Measurements from ENCODE around the gene C5orf58. TPM values are rescaled to one million over a fixed set of nuclear protein-coding genes. Genes with fewer than 3 reads are reported as not detected.

The C5orf58 gene
- total and polyA plus RNA-seq, 2 donors from 2014 or later, result not detected

- DNase-seq (no peak), FAIRE-seq (no peak)
- TF ChIP-seq CTCF (IDR thresholded peaks at IDR 0.05; ENCODE audit: borderline replicate concordance, extremely low read depth, insufficient read depth), result no peak
- no peaks in the 10 kb centered on the region for H3K27me3 ChIP-seq (ENCODE audit: control insufficient read depth, insufficient read depth, low read length)
- no peaks in the 10 kb centered on the region for H3K36me3 ChIP-seq (ENCODE audit: control insufficient read depth in 2 of 3, insufficient read depth in 3 of 3, low read length in 3 of 3)
- H3K9me3 ChIP-seq (ENCODE audit: control insufficient read depth in 2 of 3, insufficient read depth in 1 of 3, low read length in 3 of 3), result no peaks in the 10 kb centered on the region
- intact Hi-C loops (cut with DNase I), result no loop called here
- peaks cover 0 to 7% (median 4%) of the 10 kb centered on the region in 3 donors for H3K4me1 ChIP-seq (ENCODE audit: control insufficient read depth in 2 of 3, insufficient read depth in 2 of 3, low read depth in 1 of 3, low read length in 3 of 3)
- no peak overlapping the region for H3K9ac ChIP-seq (ENCODE audit: low read length in 3 of 3)
- peak overlapping the region in 1 of 2 donors; percentile 1 for H3K27ac ChIP-seq (ENCODE audit: low read depth in 2 of 2, low read length in 2 of 2)
- no peak overlapping the region for H3K4me3 ChIP-seq (ENCODE audit: low read length in 3 of 3)
Observed at GRCh38 chr5:170269579-170269978, 36.8 kb downstream of the C5orf58 start.

GRCh38 chr5:170270293-170271069, 37.7 kb downstream of the C5orf58 start:
- no peak for FAIRE-seq
- intact Hi-C loops (cut with DNase I), result no loop called here
- no peak overlapping the region for H3K27ac ChIP-seq (ENCODE audit: low read depth in 2 of 2, low read length in 2 of 2)

GRCh38 chr5:170273968-170274710, 41.4 kb downstream of the C5orf58 start:
- intact Hi-C loops (cut with DNase I), result no loop called here
- Histone ChIP-seq H3K4me1 (ENCODE audit: control insufficient read depth in 2 of 3, insufficient read depth in 2 of 3, low read depth in 1 of 3, low read length in 3 of 3) (peaks cover 0 to 9% (median 0%) of the 10 kb centered on the region in 3 donors), H3K4me3 (ENCODE audit: low read length in 3 of 3) (no peak overlapping the region), H3K9me3 (ENCODE audit: control insufficient read depth in 2 of 3, insufficient read depth in 1 of 3, low read length in 3 of 3) (no peaks in the 10 kb centered on the region), H3K27me3 (ENCODE audit: control insufficient read depth, insufficient read depth, low read length) (no peaks in the 10 kb centered on the region), H3K9ac (ENCODE audit: low read length in 3 of 3) (no peak overlapping the region), H3K27ac (ENCODE audit: low read depth in 2 of 2, low read length in 2 of 2) (no peak overlapping the region), H3K36me3 (ENCODE audit: control insufficient read depth in 2 of 3, insufficient read depth in 3 of 3, low read length in 3 of 3) (no peaks in the 10 kb centered on the region)
- no peak for DNase-seq
- TF ChIP-seq CTCF (IDR thresholded peaks at IDR 0.05; ENCODE audit: borderline replicate concordance, extremely low read depth, insufficient read depth), result no peak
- no peak for FAIRE-seq

More at GRCh38 chr5:170270293-170271069, 37.7 kb downstream of the C5orf58 start:
- TF ChIP-seq CTCF (IDR thresholded peaks at IDR 0.05; ENCODE audit: borderline replicate concordance, extremely low read depth, insufficient read depth), result no peak
- H3K9ac ChIP-seq (ENCODE audit: low read length in 3 of 3), result no peak overlapping the region
- no peak overlapping the region for H3K4me3 ChIP-seq (ENCODE audit: low read length in 3 of 3)
- H3K4me1 ChIP-seq (ENCODE audit: control insufficient read depth in 2 of 3, insufficient read depth in 2 of 3, low read depth in 1 of 3, low read length in 3 of 3), result peaks cover 0 to 7% (median 4%) of the 10 kb centered on the region in 3 donors
- no peaks in the 10 kb centered on the region for H3K27me3 ChIP-seq (ENCODE audit: control insufficient read depth, insufficient read depth, low read length)
- H3K9me3 ChIP-seq (ENCODE audit: control insufficient read depth in 2 of 3, insufficient read depth in 1 of 3, low read length in 3 of 3), result no peaks in the 10 kb centered on the region
- no peak for DNase-seq
- no peaks in the 10 kb centered on the region for H3K36me3 ChIP-seq (ENCODE audit: control insufficient read depth in 2 of 3, insufficient read depth in 3 of 3, low read length in 3 of 3)
